H1 (cell line): ENCODE measurements around the gene AMH. TPM values are rescaled to one million over a fixed set of nuclear protein-coding genes. Genes with fewer than 3 reads are reported as not detected.

Source experiments
- CTCF ChIA-PET: fragments of 300-600 bp; sonication (Branson Sonifier 250); formaldehyde crosslinking; loops from one replicate; lab custom pipeline; 2021; ENCODE audit not compliant: partially characterized antibody; lab: Charles Lee
- POLR2A ChIA-PET: fragments of 300-600 bp; sonication (Branson Sonifier 250); formaldehyde crosslinking; loops from one replicate; lab custom pipeline; 2021; ENCODE audit warnings: inconsistent platforms; ENCODE audit not compliant: partially characterized antibody; lab: Charles Lee
- DNase-seq, 2 experiments: peaks; one replicate each; pipeline versions ENCODE4 v3.0.0 to v3.0.0-alpha.2; 2010 to 2022; ENCODE audit warnings: low spot score in 2 of 2, low read depth in 1 of 2, mixed read lengths in 1 of 2
- FAIRE-seq: peaks from 2 replicates; lab custom pipeline; 2011; peaks lifted over from hg19 to GRCh38; lab: Jason Lieb, UNC
- H2AFZ ChIP-seq: 2 replicates; pipeline ENCODE4 v1.8.1; 2012; ENCODE audit warnings: low read length, inconsistent platforms
- H2AK5ac ChIP-seq: 2 replicates; pipeline ENCODE4 v1.6.1; 2013; ENCODE audit warnings: low read depth, low read length
- H2BK120ac ChIP-seq: replicated peaks from 2 replicates; pipeline ENCODE3; 2013; ENCODE audit warnings: low read depth, low read length, inconsistent platforms
- H2BK12ac ChIP-seq: 2 replicates; pipeline ENCODE4 v1.6.1; 2013; ENCODE audit warnings: low read depth, low read length
- H2BK15ac ChIP-seq: 2 replicates; pipeline ENCODE4 v1.6.1; 2013; ENCODE audit warnings: low read length
- H2BK20ac ChIP-seq: 2 replicates; pipeline ENCODE4 v1.6.1; 2013; ENCODE audit warnings: low read length
- H2BK5ac ChIP-seq: 2 replicates; pipeline ENCODE4 v1.6.1; 2013; ENCODE audit warnings: low read depth, low read length
- H3K14ac ChIP-seq: 2 replicates; pipeline ENCODE4 v1.6.1; 2013; ENCODE audit warnings: inconsistent platforms; ENCODE audit not compliant: insufficient read length
- H3K18ac ChIP-seq: 2 replicates; pipeline ENCODE4 v1.6.1; 2013; ENCODE audit warnings: low read length; ENCODE audit errors: extremely low read depth
- H3K23ac ChIP-seq: 2 replicates; pipeline ENCODE4 v1.6.1; 2013; ENCODE audit warnings: inconsistent platforms; ENCODE audit not compliant: insufficient read length
- H3K23me2 ChIP-seq: 2 replicates; pipeline ENCODE4 v1.6.1; 2013; ENCODE audit warnings: low read depth, low read length
- H3K27ac ChIP-seq: 2 replicates; pipeline ENCODE4 v1.6.1; 2011; ENCODE audit warnings: low read depth, low read length, inconsistent platforms
- H3K27me3 ChIP-seq, 4 experiments: replicated peaks in 1 of 4; 1 replicate in 1 of 4; 2 replicates in 3 of 4; pipeline versions ENCODE4 v1.6.1 to v1.8.1; 2011 to 2013; ENCODE audit warnings: low read length in 3 of 4, mild to moderate bottlenecking in 3 of 4, inconsistent platforms in 2 of 4, mixed read lengths in 2 of 4, moderate library complexity in 1 of 4; ENCODE audit not compliant: control insufficient read depth in 3 of 4, insufficient read depth in 3 of 4; ENCODE audit errors: extremely low read depth in 1 of 4
- H3K36me3 ChIP-seq, 4 experiments: 2 replicates each; pipeline versions ENCODE4 v1.6.1 to v1.8.1; 2011 to 2013; ENCODE audit warnings: mild to moderate bottlenecking in 4 of 4, low read length in 3 of 4, moderate library complexity in 2 of 4, control low read depth in 1 of 4, inconsistent platforms in 1 of 4; ENCODE audit not compliant: insufficient read depth in 4 of 4, control insufficient read depth in 2 of 4
- H3K4ac ChIP-seq: replicated peaks from 2 replicates; pipeline ENCODE3; 2013; ENCODE audit warnings: low read length, low read depth, mixed read lengths, inconsistent platforms; ENCODE audit not compliant: insufficient read length
- H3K4me1 ChIP-seq, 4 experiments: replicated peaks in 1 of 4; 1 replicate in 1 of 4; 2 replicates in 3 of 4; pipeline versions ENCODE4 v1.6.1 to v1.8.1; 2011 to 2013; ENCODE audit warnings: low read length in 3 of 4, inconsistent platforms in 2 of 4, mixed read lengths in 1 of 4; ENCODE audit not compliant: insufficient read depth in 4 of 4, control insufficient read depth in 3 of 4
- H3K4me2 ChIP-seq, 2 experiments: 2 replicates each; pipeline versions ENCODE4 v1.6.1 to v1.8.1; 2011 to 2013; ENCODE audit warnings: low read depth in 2 of 2, low read length in 2 of 2, control low read depth in 1 of 2, inconsistent platforms in 1 of 2, mild to moderate bottlenecking in 1 of 2; ENCODE audit not compliant: insufficient read depth in 1 of 2
- H3K4me3 ChIP-seq, 4 experiments: fragments of 200-600, 300-600 bp in 1 of 4; sonication (generic), shearing (Covaris generic), sonication (Bioruptor Twin) in 1 of 4; 2 replicates each; pipeline versions ENCODE4 v1.5.1 to v1.8.1; 2011 to 2016; ENCODE audit warnings: low read length in 4 of 4, low read depth in 3 of 4, control low read depth in 2 of 4, inconsistent platforms in 2 of 4, mild to moderate bottlenecking in 2 of 4, mixed read lengths in 1 of 4, moderate library complexity in 1 of 4; ENCODE audit not compliant: insufficient read depth in 2 of 4; ENCODE audit errors: extremely low read depth in 1 of 4
- H3K56ac ChIP-seq: replicated peaks from 2 replicates; pipeline ENCODE3; 2013; ENCODE audit warnings: low read depth, mild to moderate bottlenecking, mixed read lengths, low read length, inconsistent platforms; ENCODE audit not compliant: insufficient read length
- H3K79me1 ChIP-seq: 2 replicates; pipeline ENCODE4 v1.6.1; 2013; ENCODE audit warnings: low read depth, low read length, control low read depth
- H3K79me2 ChIP-seq, 2 experiments: 2 replicates each; pipeline versions ENCODE4 v1.6.1 to v1.8.1; 2012 to 2013; ENCODE audit warnings: low read length in 2 of 2, mild to moderate bottlenecking in 2 of 2, inconsistent platforms in 1 of 2; ENCODE audit not compliant: insufficient read depth in 2 of 2, control insufficient read depth in 1 of 2
- H3K9ac ChIP-seq, 4 experiments: replicated peaks in 1 of 4; 1 replicate in 1 of 4; 2 replicates in 3 of 4; pipeline versions ENCODE4 v1.6.1 to v1.8.1; 2011 to 2013; ENCODE audit warnings: low read depth in 3 of 4, low read length in 3 of 4, control low read depth in 2 of 4, mild to moderate bottlenecking in 2 of 4, moderate library complexity in 2 of 4, inconsistent platforms in 1 of 4; ENCODE audit errors: extremely low read depth in 1 of 4
- H3K9me3 ChIP-seq, 2 experiments: 2 replicates each; pipeline versions ENCODE4 v1.6.1 to v1.8.1; 2012 to 2013; ENCODE audit warnings: mild to moderate bottlenecking in 2 of 2, moderate library complexity in 2 of 2, control low read depth in 1 of 2, inconsistent platforms in 1 of 2, low read depth in 1 of 2, low read length in 1 of 2, mixed read lengths in 1 of 2; ENCODE audit not compliant: insufficient read depth in 2 of 2
- H4K20me1 ChIP-seq, 2 experiments: replicated peaks in 1 of 2; 2 replicates each; pipeline versions ENCODE3 to v1.8.1; 2011 to 2013; ENCODE audit warnings: inconsistent platforms in 2 of 2, low read length in 2 of 2, mild to moderate bottlenecking in 1 of 2; ENCODE audit not compliant: insufficient read depth in 2 of 2, control insufficient read depth in 1 of 2
- H4K5ac ChIP-seq: 2 replicates; pipeline ENCODE4 v1.6.1; 2013; ENCODE audit warnings: low read length, low read depth, mixed read lengths, inconsistent platforms; ENCODE audit not compliant: insufficient read length
- H4K8ac ChIP-seq: 2 replicates; pipeline ENCODE4 v1.8.0; 2013; ENCODE audit warnings: mild to moderate bottlenecking, moderate library complexity, low read length, inconsistent platforms; ENCODE audit not compliant: insufficient read depth; ENCODE audit errors: extremely low read depth
- H4K91ac ChIP-seq: replicated peaks from 2 replicates; pipeline ENCODE3; 2013; ENCODE audit warnings: low read length, mixed read lengths, inconsistent platforms; ENCODE audit not compliant: insufficient read length
- ASH2L ChIP-seq: fragments of 200-600, 300-600 bp; sonication (generic); IDR thresholded peaks from one replicate; pipeline ENCODE4 v1.7.1; 2017; ENCODE audit warnings: low read length
- CHD1 ChIP-seq: IDR thresholded peaks from 2 replicates; pipeline ENCODE4 v1.6.1; 2012; ENCODE audit warnings: low read depth, low read length, improper control_type of control experiment
- CREB1 ChIP-seq: IDR thresholded peaks from 2 replicates; pipeline ENCODE4 v1.6.1; 2012; ENCODE audit warnings: inconsistent platforms
- JUN ChIP-seq: IDR thresholded peaks from 2 replicates; pipeline ENCODE4 v1.6.1; 2011; ENCODE audit warnings: low read depth, mild to moderate bottlenecking, improper control_type of control experiment, low read length
- MAFK ChIP-seq: IDR thresholded peaks from 2 replicates; pipeline ENCODE4 v1.6.1; 2012; ENCODE audit warnings: low read depth, mild to moderate bottlenecking, improper control_type of control experiment, low read length
- POLR2A ChIP-seq, 2 experiments: IDR thresholded peaks; 1 replicate in 1 of 2; 2 replicates in 1 of 2; pipeline ENCODE4 v1.6.1; 2011; ENCODE audit warnings: low read depth in 2 of 2, low read length in 2 of 2, mild to moderate bottlenecking in 2 of 2; ENCODE audit errors: control extremely low read depth in 1 of 2
- RFX5 ChIP-seq: IDR thresholded peaks from 2 replicates; pipeline ENCODE4 v1.6.1; 2011; ENCODE audit warnings: low read depth, low read length, improper control_type of control experiment, borderline replicate concordance
- SIX5 ChIP-seq: IDR thresholded peaks from 2 replicates; pipeline ENCODE4 v1.6.1; 2011; ENCODE audit warnings: mild to moderate bottlenecking, low read depth, low read length
- TAF1 ChIP-seq: IDR thresholded peaks from 2 replicates; pipeline ENCODE4 v1.6.1; 2011; ENCODE audit warnings: mild to moderate bottlenecking, low read depth, low read length
- TEAD4 ChIP-seq: IDR thresholded peaks from 2 replicates; pipeline ENCODE4 v1.6.1; 2012; ENCODE audit warnings: low read depth, low read length, inconsistent platforms, mixed read lengths
- WGBS, 2 experiments: shearing (Covaris generic) in 1 of 2; methylation state at CpG; one replicate each; pipeline versions ENCODE4 v1.1.6 to v1.1.7; 2013 to 2015; ENCODE audit warnings: low lambda C conversion rate in 2 of 2, mixed read lengths in 2 of 2, inconsistent platforms in 1 of 2, low coverage in 1 of 2, missing lambda C conversion rate in 1 of 2; ENCODE audit not compliant: insufficient replicate concordance in 2 of 2, insufficient coverage in 1 of 2, insufficient read length in 1 of 2; ENCODE audit errors: extremely low coverage in 1 of 2, missing lambda C conversion rate in 1 of 2; 5-methylcytosine and 5-hydroxymethylcytosine counted together
- polyA plus RNA-seq, 7 experiments: library from polyadenylated mRNA; depleted of rRNA in 3 of 7; stranded (reverse) in 5 of 7; unstranded in 2 of 7; fragments of >200 nt in 5 of 7; fragments of 200-250 nt in 2 of 7; gene quantifications; 1 replicate in 5 of 7; 2 replicates in 1 of 7; 4 replicates in 1 of 7; pipeline versions ENCODE4 v1.2.1 to v1.2.3, GENCODE V29; 2011 to 2013; ENCODE audit warnings: missing spikeins in 2 of 7, mixed read lengths in 2 of 7
- total RNA-seq: library from RNA; stranded (reverse); fragmentation: NEBNext Ultra II Directional; extraction: Animal tissue kit (Norgen Biotek cat#: 25700); gene quantifications from 2 replicates; pipeline ENCODE4 v1.2.1, GENCODE V29; 2021

AMH gene
- total and polyA plus RNA-seq, 2 of the 8 experiments (the other 6 are each of a cell fraction or from before 2014, with no cell fraction given): 10.5 to 15.4 TPM

GRCh38 chr19:2208975-2209374, 40.1 kb upstream of the AMH start:
- no peak overlapping the region for H4K8ac ChIP-seq
- POLR2A ChIA-PET: interaction anchor here (0.9 to 1.9 kb wide), 6 partner anchors 13 to 79 kb away, joined by 3 to 4 read pairs (median 3); no protein-coding TSS in a partner anchor
- FAIRE-seq: no peak

More at GRCh38 chr19:2208975-2209374, 40.1 kb upstream of the AMH start:
- Histone ChIP-seq H3K9me3 (no peaks in the 10 kb centered on the region), H2AFZ (no peak overlapping the region), H2BK20ac (no peak overlapping the region), H2BK5ac (no peak overlapping the region), H3K79me2 (no peaks in the 10 kb centered on the region), H4K20me1 (peaks cover 0 to 14% of the 10 kb centered on the region in 2 experiments), H3K4me1 (no peaks in the 10 kb centered on the region), H3K9ac (no peak overlapping the region), H3K36me3 (peaks cover 5 to 29% (median 18%) of the 10 kb centered on the region in 4 experiments; a peak in 6 of 8 replicates), H3K14ac (no peak overlapping the region), H3K23me2 (no peaks in the 10 kb centered on the region), H3K56ac (no peak overlapping the region), H3K4me3 (no peak overlapping the region), H2BK12ac (no peak overlapping the region), H3K27me3 (no peaks in the 10 kb centered on the region), H3K18ac (no peak overlapping the region), H2BK15ac (no peak overlapping the region), H4K91ac (no peak overlapping the region), H3K79me1 (no peaks in the 10 kb centered on the region; the same call in 1 of the 2 replicates), H3K4me2 (no peak overlapping the region), H3K4ac (no peak overlapping the region), H4K5ac (no peak overlapping the region), H3K27ac (no peak overlapping the region), H2AK5ac (no peak overlapping the region), H3K23ac (no peak overlapping the region), H2BK120ac (no peak overlapping the region)
- CTCF ChIA-PET: interaction anchor here (0.8 to 1.7 kb wide), 4 partner anchors 10 to 25 kb away, joined by 3 to 5 read pairs (median 4); no protein-coding TSS in a partner anchor
- no peak for DNase-seq
- TF ChIP-seq POLR2A (IDR thresholded peaks at IDR 0.05; ENCODE audit: control extremely low read depth in 1 of 2, low read depth in 2 of 2, low read length in 2 of 2) (no peak), CHD1 (no peak), TAF1 (no peak), ASH2L (no peak), TEAD4 (no peak), SIX5 (no peak), MAFK (no peak), CREB1 (no peak), RFX5 (no peak), JUN (no peak)
- 89 to 100% methylated on average over 1 to 9 of the region's 10 CpGs for WGBS, 2 experiments
